Adipose tissue (tissue), 3 donors: ENCODE data around the gene BMF. TPM values are rescaled to one million over a fixed set of nuclear protein-coding genes. Genes with fewer than 3 reads are reported as not detected.
"Not testable (repeated sequence)": the region's sequence is repeated elsewhere in the genome, so short reads cannot be mapped to it uniquely, and the experiment has no call there.

Experiments
- H3K27ac ChIP-seq: one replicate; pipeline ENCODE4 v1.5.1; 2013; ENCODE audit warnings: low read depth, low read length
- WGBS, 3 donors: extraction: QIAGEN DNeasy Blood & Tissue Kit; methylation state at CpG; one replicate each; pipeline ENCODE4 v1.1.7; 2013; 5-methylcytosine and 5-hydroxymethylcytosine counted together
- polyA plus RNA-seq, 3 donors: library from polyadenylated mRNA; stranded (reverse); fragments of 200-250 nt; gene quantifications; one replicate each; pipeline ENCODE4 v1.2.3, GENCODE V29; 2013
- donor health status: healthy with polysubstance abuse.
- donor health status: Bipolar disorder and iron deficiency.
- donor health status: healthy.

Gene BMF
- polyA plus RNA-seq, 3 donors, result 1.9 to 7.3 (median 3.5) TPM

- 80 to 89% (median 86%) methylated on average over 19 of the region's 19 CpGs for WGBS, 3 donors
- no peak overlapping the region for H3K27ac ChIP-seq
Measured at GRCh38 chr15:40130799-40131502, 22.3 kb upstream of the BMF start.

GRCh38 chr15:40130118-40130517 is 21.4 kb upstream of the BMF start:
- WGBS, 3 donors, result 73 to 86% (median 84%) methylated on average over 5 of the region's 5 CpGs
- no peak overlapping the region for H3K27ac ChIP-seq

DNA sequence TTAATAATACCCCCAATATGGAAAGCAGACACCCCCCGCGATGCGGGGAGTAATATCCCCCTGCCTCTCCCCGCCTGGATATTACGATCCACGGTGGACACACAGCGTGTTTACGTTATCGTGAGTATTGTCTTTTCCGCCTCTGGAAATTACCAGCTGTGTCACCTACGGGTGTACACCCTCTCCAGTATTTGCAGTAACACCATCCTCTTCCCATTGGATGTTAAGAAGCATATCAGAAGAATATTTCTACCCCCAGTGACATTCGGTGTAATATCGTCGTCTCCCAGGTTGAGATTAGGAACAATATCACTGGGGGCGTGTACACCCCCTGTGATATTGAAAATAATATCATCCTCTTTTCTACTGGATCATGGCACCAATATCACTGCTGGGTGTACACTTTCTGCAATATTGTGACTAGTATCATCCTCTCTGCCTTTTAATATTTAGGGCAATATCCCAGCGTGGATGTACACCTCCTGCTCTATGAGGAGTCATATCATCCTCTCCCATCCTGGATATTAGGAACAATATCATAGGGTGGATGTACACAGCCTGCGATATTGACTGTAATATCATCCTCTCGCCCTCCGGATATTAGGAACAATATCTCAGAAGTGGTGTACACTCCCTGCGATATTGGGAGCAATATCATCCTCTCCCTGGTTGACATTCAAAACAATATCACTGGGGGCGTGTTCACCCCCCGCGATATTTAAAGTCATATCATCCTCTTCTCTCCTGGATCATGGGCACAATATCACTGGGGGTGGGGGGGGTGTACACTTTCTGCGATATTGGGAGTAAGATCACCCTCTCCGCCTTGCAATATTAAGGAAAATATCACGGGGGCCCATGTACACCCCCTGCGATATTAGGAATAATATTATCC is 20.3 kb upstream of the BMF start:
- no peak overlapping the region for H3K27ac ChIP-seq
- 73 to 81% (median 79%) methylated on average over 27 of the region's 27 CpGs for WGBS, 3 donors

GRCh38 chr15:40125950-40126349 is 17.3 kb upstream of the BMF start:
- 91 to 94% (median 93%) methylated on average over 7 of the region's 7 CpGs for WGBS, 3 donors
- no peak overlapping the region for H3K27ac ChIP-seq

GRCh38 chr15:40124807-40125285 is 16.2 kb upstream of the BMF start:
- WGBS, 3 donors, result 43 to 77% (median 77%) methylated on average over 4 of the region's 5 CpGs
- H3K27ac ChIP-seq, result not testable (repeated sequence)

DNA sequence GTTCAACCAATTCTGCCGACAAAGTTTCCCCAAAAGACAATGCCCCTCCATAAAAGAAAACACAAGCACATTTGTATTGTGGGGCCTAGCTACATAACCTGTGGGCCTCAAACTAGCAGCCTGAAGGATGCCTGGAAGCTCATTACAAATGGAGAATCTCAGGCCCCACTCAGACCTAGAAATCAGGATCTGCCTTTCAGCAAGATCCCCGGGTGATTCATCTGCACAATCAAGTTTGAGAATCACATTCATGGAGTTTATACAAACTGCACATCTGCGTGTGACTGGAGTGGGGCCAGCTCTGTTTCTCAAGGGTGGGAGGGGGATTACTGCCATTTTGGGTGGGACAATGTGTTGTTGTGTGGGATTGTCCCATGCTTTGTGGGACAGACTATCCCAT is 15.7 kb upstream of the BMF start:
- WGBS, 3 donors, result 79 to 86% (median 83%) methylated on average over 3 of the region's 3 CpGs
- not testable (repeated sequence) for H3K27ac ChIP-seq

- H3K27ac ChIP-seq, result not testable (repeated sequence)
- WGBS, 3 donors, result 86 to 97% (median 90%) methylated on average over 5 of the region's 5 CpGs
Measured at GRCh38 chr15:40123863-40124262, 15.2 kb upstream of the BMF start.

- WGBS, 3 donors, result 100% methylated on average over 1 of the region's 1 CpG
Measured at GRCh38 chr15:40122989-40123388, 14.3 kb upstream of the BMF start.

GRCh38 chr15:40121911-40122638 is 13.4 kb upstream of the BMF start:
- 62 to 82% (median 67%) methylated on average over 6 of the region's 6 CpGs for WGBS, 3 donors
- no peak overlapping the region for H3K27ac ChIP-seq

More at GRCh38 chr15:40122989-40123388, 14.3 kb upstream of the BMF start:
- not testable (repeated sequence) for H3K27ac ChIP-seq

GRCh38 chr15:40118473-40118872 is 9.8 kb upstream of the BMF start:
- 73 to 79% (median 77%) methylated on average over 3 of the region's 3 CpGs for WGBS, 3 donors
- no peak overlapping the region for H3K27ac ChIP-seq

DNA sequence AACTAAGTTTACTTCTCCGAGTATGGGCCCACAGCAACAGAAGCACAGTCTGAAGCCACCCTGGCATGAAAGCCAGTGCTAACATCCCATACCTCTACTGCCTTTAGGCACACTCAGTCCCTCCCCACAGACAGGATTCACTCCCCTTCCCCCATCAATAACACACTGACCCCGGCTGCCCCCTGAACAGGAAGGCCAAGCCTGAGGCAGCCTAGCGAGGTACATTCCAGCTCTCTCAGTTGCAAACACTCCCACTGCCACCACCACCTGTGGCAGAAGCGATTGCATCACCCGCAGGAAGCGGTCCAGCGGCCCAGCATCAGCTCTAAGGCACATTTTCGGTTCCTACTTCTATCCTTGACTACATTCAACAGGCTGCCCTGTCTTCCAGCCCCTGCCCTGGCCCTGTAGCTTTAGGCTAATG is 7.0 kb upstream of the BMF start:
- 21 to 46% (median 33%) methylated on average over 8 of the region's 8 CpGs for WGBS, 3 donors
- H3K27ac ChIP-seq, result no peak overlapping the region

GRCh38 chr15:40115106-40115505 is 6.4 kb upstream of the BMF start:
- 93 to 95% (median 95%) methylated on average over 14 of the region's 14 CpGs for WGBS, 3 donors
- H3K27ac ChIP-seq, result not testable (repeated sequence)

- no peak overlapping the region for H3K27ac ChIP-seq
- WGBS, 3 donors, result 91 to 98% (median 95%) methylated on average over 2 of the region's 2 CpGs
Measured at GRCh38 chr15:40114218-40114617, 5.5 kb upstream of the BMF start.

- H3K27ac ChIP-seq, result no peak overlapping the region
- WGBS, 3 donors, result 84 to 89% (median 84%) methylated on average over 24 of the region's 24 CpGs
Measured at GRCh38 chr15:40112789-40113188, 4.1 kb upstream of the BMF start.

DNA sequence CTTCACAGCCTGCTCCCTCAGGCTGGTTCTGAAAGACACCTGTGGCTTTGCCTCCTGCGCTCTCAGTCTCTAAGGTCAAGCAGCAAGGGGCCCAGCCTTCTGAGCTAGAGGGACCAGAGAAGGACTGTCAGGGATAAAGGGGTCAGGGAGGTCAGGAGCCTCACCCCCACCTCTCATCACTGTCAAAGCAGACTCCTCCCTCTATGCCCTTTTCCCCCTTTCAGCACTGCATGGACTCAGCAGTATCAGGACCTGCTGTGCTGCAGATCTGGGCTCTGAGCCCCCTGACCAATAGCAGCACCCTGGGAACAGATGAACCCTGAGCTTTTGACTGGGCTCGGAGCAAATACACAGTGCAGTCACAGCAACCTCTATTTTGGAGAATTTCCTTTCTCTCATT is 3.2 kb upstream of the BMF start:
- WGBS, 3 donors, result 83 to 92% (median 89%) methylated on average over 2 of the region's 2 CpGs
- no peak overlapping the region for H3K27ac ChIP-seq

- 84 to 92% (median 91%) methylated on average over 9 of the region's 9 CpGs for WGBS, 3 donors
- no peak overlapping the region for H3K27ac ChIP-seq
Measured at GRCh38 chr15:40110866-40111550, 2.3 kb upstream of the BMF start.

DNA sequence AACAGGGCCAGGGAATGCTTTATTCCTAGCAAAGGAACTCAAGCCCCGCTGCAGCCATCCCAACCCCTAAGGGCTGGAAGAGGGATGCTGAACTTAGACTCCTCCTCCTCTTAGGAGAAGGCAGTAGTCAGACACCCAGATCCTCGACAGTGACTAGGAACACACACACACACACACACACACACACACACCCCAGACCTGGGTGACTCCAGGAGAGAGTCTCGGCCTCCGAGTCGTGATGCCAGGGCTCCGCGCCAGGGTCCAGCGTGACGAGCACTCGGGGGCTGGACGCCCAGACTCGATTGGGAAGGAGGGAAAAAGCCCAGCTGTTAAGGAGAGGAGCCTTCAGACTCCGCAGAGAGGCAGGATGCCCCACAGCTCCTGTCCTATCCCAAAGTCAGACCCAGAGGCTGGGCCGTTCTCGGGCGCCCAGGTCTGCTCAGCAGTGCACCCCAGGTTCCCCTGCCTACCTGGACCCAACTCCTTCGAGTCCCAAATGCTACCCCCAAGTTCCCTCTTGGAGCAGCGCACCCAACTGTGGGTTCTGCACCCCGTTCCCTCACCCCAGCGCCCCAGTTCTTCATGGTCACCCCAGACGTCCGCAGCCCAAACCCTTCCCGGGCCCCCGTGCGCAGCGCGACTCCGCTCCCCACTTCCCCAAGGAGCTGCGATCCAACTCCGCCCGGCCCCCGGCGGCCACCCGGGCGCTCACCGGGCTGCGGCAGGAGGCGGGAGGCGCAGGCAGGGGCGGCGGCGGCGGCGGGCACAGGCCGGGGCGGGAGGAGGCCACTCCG is 421 bp downstream of the BMF start:
- no peak overlapping the region for H3K27ac ChIP-seq
- WGBS, 3 donors, result 1% methylated on average over 38 to 47 of the region's 47 CpGs
